Prostate gland (tissue), 2 donors: ENCODE measurements around the gene CFAP92. TPM values are rescaled to one million over a fixed set of nuclear protein-coding genes. Genes with fewer than 3 reads are reported as not detected.

Source experiments
- DNase-seq: peaks from one replicate; pipeline ENCODE4 v3.0.0-alpha.2; 2019; ENCODE audit warnings: low spot score
- H3K27ac ChIP-seq, 2 donors: fragments of 200-600 bp; sonication (generic); 2 replicates each; pipeline ENCODE4 v1.5.1; 2017 to 2019
- H3K27me3 ChIP-seq: fragments of 200-600 bp; sonication (generic); replicated peaks from 2 replicates; pipeline ENCODE4 v1.5.1; 2019; ENCODE audit not compliant: insufficient read depth
- H3K36me3 ChIP-seq, 2 donors: fragments of 200-600 bp; sonication (generic); 1 replicate in 1 of 2; 2 replicates in 1 of 2; pipeline versions ENCODE4 v1.5.1 to v1.8.1; 2017 to 2019
- H3K4me1 ChIP-seq: fragments of 200-600 bp; sonication (generic); replicated peaks from 2 replicates; pipeline ENCODE4 v1.5.1; 2019
- H3K4me3 ChIP-seq, 2 donors: fragments of 200-600 bp; sonication (generic); 2 replicates each; pipeline ENCODE4 v1.5.1; 2017 to 2019
- H3K9me3 ChIP-seq: fragments of 200-600 bp; sonication (generic); 2 replicates; pipeline ENCODE4 v1.5.1; 2017
- CTCF ChIP-seq, 4 experiments: fragments of 200-600 bp in 2 of 4; fragments of 450-650 bp in 2 of 4; sonication (generic) in 2 of 4; IDR thresholded peaks; 1 replicate in 3 of 4; 2 replicates in 1 of 4; pipeline ENCODE4 v1.5.1; 2016 to 2019; ENCODE audit warnings: antibody characterized with exemption in 4 of 4, mild to moderate bottlenecking in 2 of 4, moderate library complexity in 2 of 4
- POLR2A ChIP-seq: fragments of 450-650 bp; IDR thresholded peaks from one replicate; pipeline ENCODE4 v1.6.1; 2016; ENCODE audit warnings: antibody characterized with exemption, mild to moderate bottlenecking
- POLR2AphosphoS5 ChIP-seq: sonication (generic); formaldehyde crosslinking; IDR thresholded peaks from one replicate; pipeline ENCODE4 v1.6.1; 2017; ENCODE audit warnings: antibody characterized with exemption
- WGBS: methylation state at CpG from one replicate; pipeline ENCODE4 v1.1.5; 2018; 5-methylcytosine and 5-hydroxymethylcytosine counted together
- intact Hi-C: fragments of 100-400 bp; cut with DNase I; formaldehyde crosslinking; loops from one replicate; pipeline ENCODE4 v1.14.2; 2022
- total RNA-seq, 2 donors: library from RNA; depleted of rRNA; stranded (reverse); fragments of >200 nt; gene quantifications; one replicate each; pipeline ENCODE4 v1.1.0, GENCODE V29; 2016

The CFAP92 gene
- total RNA-seq, 2 donors from 2014 or later: 1.7 to 4.3 TPM

- H3K27me3 ChIP-seq: no peaks in the 10 kb centered on the region
- no peak overlapping the region for H3K27ac ChIP-seq
- TF ChIP-seq POLR2AphosphoS5 (no peak), POLR2A (no peak), CTCF (IDR thresholded peaks at IDR 0.05) (no peak)
- H3K4me3 ChIP-seq: no peak overlapping the region
- no peaks in the 10 kb centered on the region for H3K4me1 ChIP-seq
- DNase-seq: no peak
- intact Hi-C loops: no loop called here
- WGBS: 70% methylated on average over 9 of the region's 9 CpGs
- no peaks in the 10 kb centered on the region for H3K9me3 ChIP-seq
- H3K36me3 ChIP-seq: no peaks in the 10 kb centered on the region
Measured at GRCh38 chr3:129018751-129019150, 24.9 kb upstream of the CFAP92 start.

- Histone ChIP-seq H3K9me3 (no peaks in the 10 kb centered on the region), H3K4me3 (no peak overlapping the region), H3K27ac (no peak overlapping the region), H3K36me3 (no peaks in the 10 kb centered on the region), H3K4me1 (no peaks in the 10 kb centered on the region), H3K27me3 (no peaks in the 10 kb centered on the region)
- TF ChIP-seq POLR2AphosphoS5 (no peak), CTCF (IDR thresholded peaks at IDR 0.05) (no peak), POLR2A (no peak)
- intact Hi-C loops: no loop called here
- DNase-seq: no peak
- 64% methylated on average over 2 of the region's 2 CpGs for WGBS
Measured at GRCh38 chr3:129018271-129018670, 24.4 kb upstream of the CFAP92 start.

GRCh38 chr3:129017484-129017899 lies 23.6 kb upstream of the CFAP92 start:
- 51% methylated on average over 7 of the region's 7 CpGs for WGBS
- no peak for TF ChIP-seq POLR2AphosphoS5
- no peak for TF ChIP-seq POLR2A
- no peak for TF ChIP-seq CTCF (IDR thresholded peaks at IDR 0.05)
- H3K4me3 ChIP-seq: no peak overlapping the region
- H3K4me1 ChIP-seq: no peaks in the 10 kb centered on the region
- DNase-seq: no peak
- intact Hi-C loops: no loop called here
- H3K9me3 ChIP-seq: no peaks in the 10 kb centered on the region
- H3K27me3 ChIP-seq: no peaks in the 10 kb centered on the region
- no peak overlapping the region for H3K27ac ChIP-seq
- no peaks in the 10 kb centered on the region for H3K36me3 ChIP-seq

- H3K4me1 ChIP-seq: no peaks in the 10 kb centered on the region
- H3K36me3 ChIP-seq: no peaks in the 10 kb centered on the region
- H3K9me3 ChIP-seq: no peaks in the 10 kb centered on the region
- no peak for DNase-seq
- H3K27ac ChIP-seq: peak overlapping the region in 1 of 2 donors; percentile 24
- 78% methylated on average over 14 of the region's 14 CpGs for WGBS
- no peaks in the 10 kb centered on the region for H3K27me3 ChIP-seq
- H3K4me3 ChIP-seq: no peak overlapping the region
- intact Hi-C loops: no loop called here
- TF ChIP-seq POLR2AphosphoS5 (no peak), CTCF (IDR thresholded peaks at IDR 0.05) (peak in 1 of 4 experiments; percentile 2)
Measured at GRCh38 chr3:129016720-129017483, 23.0 kb upstream of the CFAP92 start.

GRCh38 chr3:129016356-129016719 lies 22.5 kb upstream of the CFAP92 start:
- no peaks in the 10 kb centered on the region for H3K9me3 ChIP-seq
- H3K4me1 ChIP-seq: no peaks in the 10 kb centered on the region
- WGBS: 23% methylated on average over 5 of the region's 6 CpGs
- H3K27ac ChIP-seq: peak overlapping the region in 1 of 2 donors; percentile 24
- no peaks in the 10 kb centered on the region for H3K27me3 ChIP-seq
- peak; percentile 29 for DNase-seq
- TF ChIP-seq POLR2AphosphoS5 (no peak), CTCF (IDR thresholded peaks at IDR 0.05) (peak in 2 of 4 experiments; percentile 25 to 28)
- no peak overlapping the region for H3K4me3 ChIP-seq
- H3K36me3 ChIP-seq: no peaks in the 10 kb centered on the region
- intact Hi-C loops: no loop called here
